Uterus (tissue), 4 donors: ENCODE results near the gene SCD5. TPM values are rescaled to one million over a fixed set of nuclear protein-coding genes. Genes with fewer than 3 reads are reported as not detected.
A peak's percentile ranks its signal among the peaks of the same experiment; 100 is the strongest.

ENCODE experiments used
- DNase-seq, 2 donors: peaks; one replicate each; pipeline ENCODE4 v3.0.0-alpha.2; 2019 to 2020
- H3K27ac ChIP-seq, 2 donors: fragments of 200-600 bp; sonication (generic); 1 replicate in 1 of 2; 2 replicates in 1 of 2; pipeline ENCODE4 v1.5.1; 2016 to 2018
- H3K27me3 ChIP-seq, 2 donors: fragments of 200-600 bp; sonication (generic); one replicate each; pipeline ENCODE4 v1.5.1; 2018 to 2019; ENCODE audit warnings: control low read depth in 1 of 2
- H3K36me3 ChIP-seq, 2 donors: fragments of 200-600 bp; sonication (generic); one replicate each; pipeline ENCODE4 v1.5.1; 2019; ENCODE audit warnings: control low read depth in 1 of 2
- H3K4me1 ChIP-seq, 2 donors: fragments of 200-600 bp; sonication (generic); one replicate each; pipeline ENCODE4 v1.5.1; 2018 to 2019; ENCODE audit warnings: control low read depth in 1 of 2
- H3K4me3 ChIP-seq, 2 donors: fragments of 200-600 bp; sonication (generic); 1 replicate in 1 of 2; 2 replicates in 1 of 2; pipeline ENCODE4 v1.5.1; 2018 to 2019; ENCODE audit warnings: mild to moderate bottlenecking in 1 of 2
- H3K9me3 ChIP-seq, 2 donors: fragments of 200-600 bp; sonication (generic); one replicate each; pipeline ENCODE4 v1.5.1; 2019; ENCODE audit warnings: control low read depth in 1 of 2
- POLR2A ChIP-seq, 2 donors: fragments of 450-650 bp; IDR thresholded peaks; one replicate each; pipeline ENCODE4 v1.6.1; 2016; ENCODE audit warnings: antibody characterized with exemption in 2 of 2, mild to moderate bottlenecking in 1 of 2, moderate library complexity in 1 of 2
- intact Hi-C: fragments of 100-400 bp; cut with DNase I; formaldehyde crosslinking; loops from one replicate; pipeline ENCODE4 v1.15.1; 2023; ENCODE audit warnings: low total_unique reads
- total RNA-seq, 4 donors: library from RNA; depleted of rRNA in 3 of 4; stranded (reverse); fragments of >200 nt in 3 of 4; gene quantifications; one replicate each; pipeline versions ENCODE4 v1.1.0 to v1.2.4, GENCODE V29; 2014 to 2023
- TF ChIP-seq, protein P1 (sequence below), 4 experiments: fragments of 200-600 bp in 2 of 4; fragments of 450-650 bp in 2 of 4; sonication (generic) in 2 of 4; IDR thresholded peaks; one replicate each; pipeline ENCODE4 v1.5.1; 2016 to 2019; ENCODE audit warnings: antibody characterized with exemption in 4 of 4, mild to moderate bottlenecking in 2 of 4, moderate library complexity in 1 of 4
- donor health status: DM: yes; HTN: yes; CAD: no.

Gene SCD5
- total RNA-seq, 4 donors from 2014 or later, result 4.1 to 30.3 (median 7.8) TPM

- Histone ChIP-seq H3K27me3 (no peaks in the 10 kb centered on the region), H3K36me3 (no peaks in the 10 kb centered on the region), H3K4me3 (no peak overlapping the region), H3K4me1 (peaks cover 0 to 13% of the 10 kb centered on the region in 2 donors), H3K27ac (no peak overlapping the region), H3K9me3 (no peaks in the 10 kb centered on the region)
- TF ChIP-seq, protein P1, sequence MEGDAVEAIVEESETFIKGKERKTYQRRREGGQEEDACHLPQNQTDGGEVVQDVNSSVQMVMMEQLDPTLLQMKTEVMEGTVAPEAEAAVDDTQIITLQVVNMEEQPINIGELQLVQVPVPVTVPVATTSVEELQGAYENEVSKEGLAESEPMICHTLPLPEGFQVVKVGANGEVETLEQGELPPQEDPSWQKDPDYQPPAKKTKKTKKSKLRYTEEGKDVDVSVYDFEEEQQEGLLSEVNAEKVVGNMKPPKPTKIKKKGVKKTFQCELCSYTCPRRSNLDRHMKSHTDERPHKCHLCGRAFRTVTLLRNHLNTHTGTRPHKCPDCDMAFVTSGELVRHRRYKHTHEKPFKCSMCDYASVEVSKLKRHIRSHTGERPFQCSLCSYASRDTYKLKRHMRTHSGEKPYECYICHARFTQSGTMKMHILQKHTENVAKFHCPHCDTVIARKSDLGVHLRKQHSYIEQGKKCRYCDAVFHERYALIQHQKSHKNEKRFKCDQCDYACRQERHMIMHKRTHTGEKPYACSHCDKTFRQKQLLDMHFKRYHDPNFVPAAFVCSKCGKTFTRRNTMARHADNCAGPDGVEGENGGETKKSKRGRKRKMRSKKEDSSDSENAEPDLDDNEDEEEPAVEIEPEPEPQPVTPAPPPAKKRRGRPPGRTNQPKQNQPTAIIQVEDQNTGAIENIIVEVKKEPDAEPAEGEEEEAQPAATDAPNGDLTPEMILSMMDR (IDR thresholded peaks at IDR 0.05), result no peak
- TF ChIP-seq POLR2A (IDR thresholded peaks at IDR 0.05), result no peak
- intact Hi-C loops, result no loop called here
- no peak for DNase-seq
Observed at GRCh38 chr4:82755650-82756049, 42.9 kb downstream of the SCD5 start.

DNA sequence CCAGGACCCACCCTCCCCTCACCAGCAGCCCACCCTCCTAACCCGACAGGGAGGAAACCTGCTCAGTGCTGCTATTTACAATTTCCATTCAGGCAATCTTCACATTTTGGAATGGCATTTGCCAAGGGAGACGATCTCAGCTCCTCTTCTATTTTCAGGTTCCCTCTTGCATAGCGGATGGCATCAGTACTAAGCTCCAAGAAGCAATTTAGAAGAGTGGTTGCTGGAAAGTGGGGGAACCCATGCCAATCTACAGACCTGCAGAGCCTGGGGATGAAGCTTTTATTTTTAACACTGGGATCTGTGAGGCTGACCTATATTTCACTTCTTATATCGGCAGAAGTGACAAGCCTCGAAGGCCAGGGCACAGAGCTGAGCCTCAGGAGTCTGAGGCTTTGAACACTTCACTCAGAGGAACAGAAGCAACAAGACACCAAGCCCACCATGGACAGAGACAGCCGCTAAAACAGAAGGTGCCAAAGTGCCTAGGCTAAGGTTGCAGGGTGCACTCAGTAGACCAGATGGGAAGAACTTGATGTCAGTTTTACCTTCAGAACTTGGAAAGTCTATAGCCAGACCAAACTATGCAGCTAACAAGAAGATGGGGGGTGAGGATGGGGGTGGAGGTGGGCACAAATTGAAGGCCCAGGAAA lies 44.0 kb downstream of the SCD5 start:
- H3K27me3 ChIP-seq, result no peaks in the 10 kb centered on the region
- no peaks in the 10 kb centered on the region for H3K36me3 ChIP-seq
- no peak for DNase-seq
- H3K4me3 ChIP-seq, result no peak overlapping the region
- intact Hi-C loops, result no loop called here
- TF ChIP-seq POLR2A (IDR thresholded peaks at IDR 0.05), result no peak
- TF ChIP-seq, protein P1 (IDR thresholded peaks at IDR 0.05), result no peak
- H3K27ac ChIP-seq, result peak overlapping the region in 1 of 2 donors; percentile 52
- peaks cover 0 to 13% of the 10 kb centered on the region in 2 donors for H3K4me1 ChIP-seq
- H3K9me3 ChIP-seq, result no peaks in the 10 kb centered on the region

DNA sequence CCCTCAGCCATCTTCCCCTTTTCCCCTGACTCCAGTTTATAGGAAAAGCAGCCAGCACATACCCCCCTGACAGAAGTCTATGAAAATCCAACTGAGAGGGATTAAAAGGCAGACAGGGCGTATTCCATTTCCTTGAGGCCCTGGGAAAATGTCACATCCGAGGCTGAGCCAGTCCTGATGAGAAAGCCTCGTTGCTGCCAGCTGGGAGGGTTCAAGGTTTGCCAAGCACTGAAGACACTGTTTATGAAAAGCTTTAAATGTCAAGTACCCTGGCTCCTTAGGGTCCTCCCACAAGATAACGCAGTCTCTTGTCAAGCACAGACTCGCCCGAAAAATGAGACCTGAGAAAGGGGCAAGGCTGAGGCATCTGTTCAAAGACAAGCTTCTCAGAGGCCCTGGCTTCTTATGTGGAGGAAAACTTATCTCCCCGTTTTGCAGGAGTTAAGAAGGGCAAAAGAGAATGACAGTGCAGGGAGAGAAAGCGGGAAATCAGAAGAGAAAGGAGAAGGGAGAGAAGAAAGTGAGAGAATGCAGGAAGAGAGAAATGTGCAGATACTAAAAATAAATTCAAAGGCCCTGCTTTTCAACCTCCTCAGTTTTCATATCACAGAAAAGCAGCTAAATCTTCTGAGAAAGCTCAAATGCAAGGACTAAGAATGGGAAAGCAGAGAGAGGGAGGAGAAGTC lies 44.7 kb downstream of the SCD5 start:
- no peaks in the 10 kb centered on the region for H3K27me3 ChIP-seq
- intact Hi-C loops, result no loop called here
- no peak for DNase-seq
- H3K27ac ChIP-seq, result peak overlapping the region in 1 of 2 donors; percentile 52
- TF ChIP-seq POLR2A (IDR thresholded peaks at IDR 0.05), result no peak
- TF ChIP-seq, protein P1 (IDR thresholded peaks at IDR 0.05), result no peak
- peaks cover 0 to 13% of the 10 kb centered on the region in 2 donors for H3K4me1 ChIP-seq
- no peaks in the 10 kb centered on the region for H3K9me3 ChIP-seq
- H3K4me3 ChIP-seq, result no peak overlapping the region
- H3K36me3 ChIP-seq, result no peaks in the 10 kb centered on the region

GRCh38 chr4:82753238-82753637 lies 45.4 kb downstream of the SCD5 start:
- H3K4me1 ChIP-seq, result peaks cover 0 to 13% of the 10 kb centered on the region in 2 donors
- no peaks in the 10 kb centered on the region for H3K9me3 ChIP-seq
- no peak for TF ChIP-seq POLR2A (IDR thresholded peaks at IDR 0.05)
- TF ChIP-seq, protein P1 (IDR thresholded peaks at IDR 0.05), result no peak
- H3K36me3 ChIP-seq, result no peaks in the 10 kb centered on the region
- no peak overlapping the region for H3K4me3 ChIP-seq
- H3K27me3 ChIP-seq, result no peaks in the 10 kb centered on the region
- no peak for DNase-seq
- intact Hi-C loops, result no loop called here
- H3K27ac ChIP-seq, result peak overlapping the region in 1 of 2 donors; percentile 52

GRCh38 chr4:82748810-82749470 lies 49.7 kb downstream of the SCD5 start:
- intact Hi-C loops, result no loop called here
- H3K36me3 ChIP-seq, result no peaks in the 10 kb centered on the region
- H3K27ac ChIP-seq, result no peak overlapping the region
- H3K4me3 ChIP-seq, result no peak overlapping the region
- TF ChIP-seq, protein P1 (IDR thresholded peaks at IDR 0.05), result no peak
- TF ChIP-seq POLR2A (IDR thresholded peaks at IDR 0.05), result no peak
- peaks cover 0 to 5% of the 10 kb centered on the region in 2 donors for H3K4me1 ChIP-seq
- no peaks in the 10 kb centered on the region for H3K27me3 ChIP-seq
- no peak for DNase-seq
- H3K9me3 ChIP-seq, result no peaks in the 10 kb centered on the region
